AG09319 (cell line): ENCODE data around the gene RPSA.
A peak's percentile ranks its signal among the peaks of the same experiment; 100 is the strongest.

Experiments used
- DNase-seq: peaks from one replicate; pipeline ENCODE4 v3.0.0-alpha.2; 2010; ENCODE audit warnings: low read depth; ENCODE audit errors: extremely low read depth
- CTCF ChIP-seq: IDR thresholded peaks from 2 replicates; pipeline ENCODE4 v1.5.1; 2011; ENCODE audit warnings: low read depth, mild to moderate bottlenecking, inconsistent platforms, low read length, moderate library complexity

The RPSA gene

GRCh38 chr3:39438880-39439279 is 32.4 kb downstream of the RPSA start:
- no peak for DNase-seq
- TF ChIP-seq CTCF = no peak

DNA sequence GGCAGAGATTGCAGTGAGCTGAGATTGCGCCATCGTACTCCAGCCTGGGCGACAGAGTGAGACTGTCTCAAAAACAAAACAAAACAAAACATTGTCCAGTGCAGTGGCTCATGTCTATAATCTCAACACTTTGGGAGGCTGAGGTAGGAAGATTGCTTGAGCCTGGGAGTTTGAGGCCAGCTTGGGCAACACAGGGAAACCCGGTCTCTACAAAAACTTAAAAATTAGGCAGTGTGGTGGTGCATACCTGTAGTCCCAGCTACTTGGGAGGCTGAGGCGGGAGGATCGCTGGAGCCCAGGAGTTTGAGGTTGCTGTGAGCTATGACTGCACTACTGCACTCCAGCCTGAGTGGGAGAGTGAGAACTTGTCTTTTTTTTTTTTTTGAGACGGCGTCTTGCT is 33.8 kb downstream of the RPSA start:
- no peak for DNase-seq
- no peak for TF ChIP-seq CTCF

DNA sequence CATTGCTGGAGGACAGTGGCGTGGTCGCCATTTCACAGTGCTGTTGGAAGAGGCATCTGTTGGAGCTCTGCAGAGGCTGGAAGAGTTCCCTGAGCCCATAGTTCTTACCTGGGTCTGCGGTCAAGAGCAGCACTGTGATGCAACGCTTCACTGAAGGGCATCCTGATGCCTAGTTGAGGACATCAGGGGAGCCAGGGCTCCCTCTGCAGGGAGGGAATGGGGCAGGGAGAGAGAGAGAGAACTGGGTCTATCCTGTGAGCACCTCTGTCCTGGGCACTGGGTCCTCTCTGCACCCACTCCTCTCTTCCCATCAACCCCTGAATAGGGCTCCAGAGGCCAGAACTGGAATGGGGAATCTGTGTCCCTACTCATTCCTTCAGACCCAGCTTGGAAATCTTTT is 37.0 kb downstream of the RPSA start:
- no peak for TF ChIP-seq CTCF
- DNase-seq = no peak

DNA sequence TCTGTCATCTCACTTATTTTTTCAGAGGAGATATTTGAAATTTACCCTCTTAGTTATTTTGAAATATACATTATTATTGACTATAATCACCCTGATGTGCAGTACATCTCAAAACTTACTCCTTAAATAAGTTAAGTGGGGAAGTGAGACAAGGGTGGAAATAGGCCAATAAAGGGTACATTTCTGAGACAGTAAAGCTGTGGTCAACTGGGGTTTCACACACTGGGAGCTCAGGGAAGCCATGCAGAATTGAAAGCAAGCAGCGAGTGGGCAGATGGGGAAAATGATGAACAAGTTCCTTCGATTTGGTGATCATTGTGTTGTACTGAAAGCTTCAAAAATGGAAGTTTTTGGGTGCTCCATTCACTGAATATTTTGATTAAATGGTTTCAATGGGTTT is 39.4 kb downstream of the RPSA start:
- no peak for TF ChIP-seq CTCF
- DNase-seq = no peak

DNA sequence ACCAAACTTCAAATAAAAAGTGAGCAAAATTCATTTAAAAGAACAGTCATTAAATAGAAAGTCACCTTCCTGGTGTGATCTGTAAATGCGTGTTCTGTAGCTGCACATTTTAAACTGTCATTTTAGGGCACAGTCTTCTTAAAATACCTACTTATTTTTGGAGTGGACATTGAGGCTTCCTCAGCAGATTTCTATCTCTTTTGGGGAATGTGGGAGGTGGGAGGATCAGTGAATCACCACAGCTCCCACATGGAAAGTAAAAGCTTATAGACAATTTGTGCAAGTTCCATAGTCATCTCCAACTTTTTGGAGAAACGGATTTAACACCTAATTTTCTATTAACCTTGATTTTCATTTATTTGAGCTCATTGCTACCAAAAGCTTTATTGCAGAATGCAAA is 39.9 kb downstream of the RPSA start:
- no peak for TF ChIP-seq CTCF

GRCh38 chr3:39447637-39448483 is 41.3 kb downstream of the RPSA start:
- peak; percentile 62 for DNase-seq
- TF ChIP-seq CTCF = peak; percentile 90

More for the DNA sequence above, 39.9 kb downstream of the RPSA start:
- no peak for DNase-seq

DNA sequence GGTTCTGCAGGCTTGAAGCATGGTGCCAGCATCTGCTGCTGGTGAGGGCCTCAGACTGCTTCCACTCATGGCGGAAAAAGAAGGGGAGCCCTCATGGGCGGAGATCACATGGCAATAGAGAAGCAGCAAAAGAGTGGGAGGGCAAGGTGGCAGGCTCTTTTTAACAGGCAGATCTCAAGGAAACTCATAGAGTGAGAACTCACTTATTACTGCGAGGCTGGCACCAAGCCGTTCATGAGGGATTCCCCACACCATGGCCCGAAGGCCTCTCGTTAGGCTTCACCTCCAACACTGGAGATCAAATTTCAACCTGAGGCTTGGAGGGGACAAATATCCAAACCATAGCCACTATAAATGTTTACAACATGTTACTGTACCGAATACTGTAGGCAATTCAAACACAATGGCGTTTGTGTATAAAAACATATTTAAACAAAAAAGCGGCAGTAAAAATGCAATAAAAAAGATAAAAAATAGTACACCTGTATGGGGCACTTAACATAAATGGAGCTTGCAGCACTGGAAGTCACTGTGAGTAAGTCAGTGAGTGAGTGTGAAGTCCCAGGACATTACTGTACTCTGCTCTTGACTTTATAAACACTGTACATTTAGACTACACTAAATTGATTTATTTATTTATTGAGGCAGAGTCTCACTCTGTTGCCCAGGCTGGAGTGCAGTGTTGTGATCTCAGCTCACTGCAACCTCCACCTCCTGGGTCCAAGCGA is 42.1 kb downstream of the RPSA start:
- no peak for DNase-seq
- no peak for TF ChIP-seq CTCF
